ENCODE measurements around the gene CSTF3. TPM values are rescaled to one million over a fixed set of nuclear protein-coding genes. Genes with fewer than 3 reads are reported as not detected.

The CSTF3 gene
- total RNA-seq, 1 experiment from 2014 or later = 45.6 TPM

GRCh38 chr11:33094157-33094556 is 67.1 kb downstream of the CSTF3 start:
- DNase-seq = no peak
- ChIA-PET POLR2A (no interaction called here), CTCF (no interaction called here)
- intact Hi-C loops (cut with micrococcal nuclease; ENCODE audit: unreplicated experiment) = no loop called here
- no TSS peak for BruUV-seq (replicated peaks)
- Mint-ChIP-seq H3K27ac (ENCODE audit: unreplicated experiment) (no peak overlapping the region), H3K36me3 (ENCODE audit: insufficient read depth, unreplicated experiment) (peaks cover 36% of the 10 kb centered on the region), H3K4me3 (ENCODE audit: unreplicated experiment) (no peak overlapping the region), H3K9me3 (ENCODE audit: unreplicated experiment) (no peaks in the 10 kb centered on the region), H3K27me3 (ENCODE audit: insufficient read depth, unreplicated experiment) (no peaks in the 10 kb centered on the region), H3K4me1 (ENCODE audit: low read depth, unreplicated experiment) (peaks cover 13% of the 10 kb centered on the region)
- Histone ChIP-seq H3K9me3 (no peaks in the 10 kb centered on the region), H3K4me1 (peaks cover 6% of the 10 kb centered on the region; the same call in 1 of the 2 replicates), H3K27me3 (replicated peaks; ENCODE audit: control insufficient read depth, insufficient read depth, low read length) (no peaks in the 10 kb centered on the region), H3K36me3 (ENCODE audit: control insufficient read depth, insufficient read depth, low read length) (no peaks in the 10 kb centered on the region), H3K4me3 (ENCODE audit: low read depth, low read length) (no peak overlapping the region)
- TF ChIP-seq, protein P1, sequence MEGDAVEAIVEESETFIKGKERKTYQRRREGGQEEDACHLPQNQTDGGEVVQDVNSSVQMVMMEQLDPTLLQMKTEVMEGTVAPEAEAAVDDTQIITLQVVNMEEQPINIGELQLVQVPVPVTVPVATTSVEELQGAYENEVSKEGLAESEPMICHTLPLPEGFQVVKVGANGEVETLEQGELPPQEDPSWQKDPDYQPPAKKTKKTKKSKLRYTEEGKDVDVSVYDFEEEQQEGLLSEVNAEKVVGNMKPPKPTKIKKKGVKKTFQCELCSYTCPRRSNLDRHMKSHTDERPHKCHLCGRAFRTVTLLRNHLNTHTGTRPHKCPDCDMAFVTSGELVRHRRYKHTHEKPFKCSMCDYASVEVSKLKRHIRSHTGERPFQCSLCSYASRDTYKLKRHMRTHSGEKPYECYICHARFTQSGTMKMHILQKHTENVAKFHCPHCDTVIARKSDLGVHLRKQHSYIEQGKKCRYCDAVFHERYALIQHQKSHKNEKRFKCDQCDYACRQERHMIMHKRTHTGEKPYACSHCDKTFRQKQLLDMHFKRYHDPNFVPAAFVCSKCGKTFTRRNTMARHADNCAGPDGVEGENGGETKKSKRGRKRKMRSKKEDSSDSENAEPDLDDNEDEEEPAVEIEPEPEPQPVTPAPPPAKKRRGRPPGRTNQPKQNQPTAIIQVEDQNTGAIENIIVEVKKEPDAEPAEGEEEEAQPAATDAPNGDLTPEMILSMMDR (IDR thresholded peaks at IDR 0.05; ENCODE audit: insufficient read depth in 1 of 2, low read depth in 1 of 2, low read length in 1 of 2, severe bottlenecking in 1 of 2, unreplicated experiment in 1 of 2) = no peak

DNA sequence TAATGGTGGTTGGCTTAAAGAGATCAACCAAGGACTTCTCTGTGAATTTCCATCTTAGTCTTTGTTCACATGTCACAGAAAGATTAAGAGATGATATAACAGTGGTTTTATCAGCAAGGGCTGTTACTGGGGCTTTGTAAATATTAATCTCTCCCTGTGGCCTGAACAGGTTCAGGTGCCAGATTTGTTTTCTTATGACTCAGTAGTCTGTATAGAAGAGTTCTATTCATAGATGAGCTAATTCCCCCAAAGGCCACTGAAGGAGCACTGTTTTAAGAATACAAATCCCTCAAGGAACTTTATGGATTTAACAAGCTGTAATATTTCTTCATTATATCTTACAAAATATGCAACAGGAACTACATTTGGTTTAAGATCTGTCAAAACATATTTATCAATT is 71.5 kb downstream of the CSTF3 start:
- no TSS peak for BruUV-seq (replicated peaks)
- H3K27me3 ChIP-seq (replicated peaks; ENCODE audit: control insufficient read depth, insufficient read depth, low read length) = no peaks in the 10 kb centered on the region
- DNase-seq = no peak
- H3K27ac Mint-ChIP-seq (ENCODE audit: unreplicated experiment) = no peak overlapping the region
- intact Hi-C loops (cut with micrococcal nuclease; ENCODE audit: unreplicated experiment) = loop anchor here (2.0 to 10.0 kb wide), 2 partner anchors 71 to 235 kb away; partner anchors contain the start of gene CSTF3
- no peaks in the 10 kb centered on the region for H3K9me3 Mint-ChIP-seq (ENCODE audit: unreplicated experiment)
- POLR2A ChIA-PET = interaction anchor here (0.6 kb wide), 1 partner anchor 195 kb away, joined by 4 read pairs; no protein-coding TSS in a partner anchor
- no peak overlapping the region for H3K4me3 Mint-ChIP-seq (ENCODE audit: unreplicated experiment)
- CTCF ChIA-PET = interaction anchor here (0.7 to 1.0 kb wide), 5 partner anchors 9 to 74 kb away, joined by 3 to 6 read pairs (median 3); partner anchors contain the start of gene DEPDC7
- H3K9me3 ChIP-seq = no peaks in the 10 kb centered on the region
- peaks cover 22% of the 10 kb centered on the region for H3K4me1 Mint-ChIP-seq (ENCODE audit: low read depth, unreplicated experiment)
- no peak overlapping the region for H3K4me3 ChIP-seq (ENCODE audit: low read depth, low read length)
- H3K4me1 ChIP-seq = peaks cover 20% of the 10 kb centered on the region
- TF ChIP-seq, protein P1 (IDR thresholded peaks at IDR 0.05; ENCODE audit: insufficient read depth in 1 of 2, low read depth in 1 of 2, low read length in 1 of 2, severe bottlenecking in 1 of 2, unreplicated experiment in 1 of 2) = peak; percentile 18 to 24
- H3K36me3 Mint-ChIP-seq (ENCODE audit: insufficient read depth, unreplicated experiment) = peaks cover 34% of the 10 kb centered on the region
- no peaks in the 10 kb centered on the region for H3K36me3 ChIP-seq (ENCODE audit: control insufficient read depth, insufficient read depth, low read length)
- H3K27me3 Mint-ChIP-seq (ENCODE audit: insufficient read depth, unreplicated experiment) = no peaks in the 10 kb centered on the region

GRCh38 chr11:33086017-33086416 is 75.3 kb downstream of the CSTF3 start:
- Mint-ChIP-seq H3K36me3 (ENCODE audit: insufficient read depth, unreplicated experiment) (peaks cover 60% of the 10 kb centered on the region), H3K4me3 (ENCODE audit: unreplicated experiment) (no peak overlapping the region), H3K27ac (ENCODE audit: unreplicated experiment) (no peak overlapping the region)

More at GRCh38 chr11:33086017-33086416, 75.3 kb downstream of the CSTF3 start:
- DNase-seq = no peak
- CTCF ChIA-PET = no interaction called here
- intact Hi-C loops (cut with micrococcal nuclease; ENCODE audit: unreplicated experiment) = loop anchor here (10.0 kb wide), 1 partner anchor 239 kb away; no protein-coding TSS in a partner anchor
- Histone ChIP-seq H3K4me1 (peaks cover 20% of the 10 kb centered on the region), H3K4me3 (ENCODE audit: low read depth, low read length) (no peak overlapping the region), H3K36me3 (ENCODE audit: control insufficient read depth, insufficient read depth, low read length) (no peaks in the 10 kb centered on the region), H3K9me3 (no peaks in the 10 kb centered on the region), H3K27me3 (replicated peaks; ENCODE audit: control insufficient read depth, insufficient read depth, low read length) (no peaks in the 10 kb centered on the region)
- TF ChIP-seq, protein P1 (IDR thresholded peaks at IDR 0.05; ENCODE audit: insufficient read depth in 1 of 2, low read depth in 1 of 2, low read length in 1 of 2, severe bottlenecking in 1 of 2, unreplicated experiment in 1 of 2) = no peak
- Mint-ChIP-seq H3K4me1 (ENCODE audit: low read depth, unreplicated experiment) (peaks cover 22% of the 10 kb centered on the region), H3K9me3 (ENCODE audit: unreplicated experiment) (no peaks in the 10 kb centered on the region), H3K27me3 (ENCODE audit: insufficient read depth, unreplicated experiment) (no peaks in the 10 kb centered on the region)
- POLR2A ChIA-PET = no interaction called here
- BruUV-seq (replicated peaks) = no TSS peak
